IMR-90 (cell line): ENCODE results near the gene FGR.

Source experiments
- CEBPB ChIP-seq: IDR thresholded peaks from 2 replicates; pipeline ENCODE4 v1.6.1; 2012; ENCODE audit warnings: low read depth, low read length, improper control_type of control experiment
- CTCF ChIP-seq: conservative IDR thresholded peaks from 2 replicates; pipeline ENCODE4 v1.5.1; 2012; ENCODE audit warnings: mild to moderate bottlenecking, low read depth, low read length, improper control_type of control experiment
- FOS ChIP-seq: fragments of 150-350 bp; IDR thresholded peaks from 2 replicates; pipeline ENCODE4 v1.6.1; 2016; ENCODE audit warnings: low read depth, low read length
- POLR2A ChIP-seq: IDR thresholded peaks from 2 replicates; pipeline ENCODE4 v1.6.1; 2012; ENCODE audit warnings: mild to moderate bottlenecking, low read depth, low read length
- RCOR1 ChIP-seq: IDR thresholded peaks from 2 replicates; pipeline ENCODE4 v1.6.1; 2012; ENCODE audit warnings: mild to moderate bottlenecking, low read length, improper control_type of control experiment; ENCODE audit not compliant: insufficient replicate concordance

GRCh38 chr1:27623327-27624212 is 11.4 kb downstream of the FGR start:
- TF ChIP-seq CTCF (no peak), FOS (no peak), RCOR1 (no peak), CEBPB (no peak), POLR2A (no peak)
